ENCODE measurements around the gene TTF1.

DNA sequence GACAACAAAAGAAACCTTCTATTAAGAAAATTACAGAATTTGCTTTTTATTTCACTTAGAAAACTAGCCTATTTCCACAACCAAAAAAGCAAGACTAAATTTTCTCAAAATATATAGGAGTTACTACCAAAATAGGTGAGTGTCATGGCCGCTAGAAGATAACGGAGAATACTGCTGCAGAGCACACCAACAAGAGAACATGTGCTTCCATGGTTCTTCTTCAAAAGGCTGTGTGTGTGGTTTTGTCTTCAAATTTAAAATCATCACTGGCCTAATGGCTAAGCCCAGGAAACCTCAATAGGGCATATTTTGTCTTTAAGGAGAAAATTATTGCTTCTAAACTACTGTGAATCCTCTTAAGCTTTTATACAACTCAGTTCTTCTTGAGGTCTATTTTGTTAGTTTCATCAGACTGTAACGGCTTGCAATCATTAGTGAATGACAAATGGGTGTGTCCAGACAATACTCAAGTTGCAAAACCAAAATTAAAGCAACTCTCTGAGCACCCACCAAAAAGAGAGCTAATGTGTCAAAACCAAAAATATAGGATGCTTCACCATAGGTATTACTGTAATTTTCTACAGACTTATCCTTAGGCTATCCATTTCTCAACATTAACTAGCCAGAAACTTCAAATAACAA, 55.1 kb downstream of the TTF1 start:
- TF ChIP-seq, protein P1, sequence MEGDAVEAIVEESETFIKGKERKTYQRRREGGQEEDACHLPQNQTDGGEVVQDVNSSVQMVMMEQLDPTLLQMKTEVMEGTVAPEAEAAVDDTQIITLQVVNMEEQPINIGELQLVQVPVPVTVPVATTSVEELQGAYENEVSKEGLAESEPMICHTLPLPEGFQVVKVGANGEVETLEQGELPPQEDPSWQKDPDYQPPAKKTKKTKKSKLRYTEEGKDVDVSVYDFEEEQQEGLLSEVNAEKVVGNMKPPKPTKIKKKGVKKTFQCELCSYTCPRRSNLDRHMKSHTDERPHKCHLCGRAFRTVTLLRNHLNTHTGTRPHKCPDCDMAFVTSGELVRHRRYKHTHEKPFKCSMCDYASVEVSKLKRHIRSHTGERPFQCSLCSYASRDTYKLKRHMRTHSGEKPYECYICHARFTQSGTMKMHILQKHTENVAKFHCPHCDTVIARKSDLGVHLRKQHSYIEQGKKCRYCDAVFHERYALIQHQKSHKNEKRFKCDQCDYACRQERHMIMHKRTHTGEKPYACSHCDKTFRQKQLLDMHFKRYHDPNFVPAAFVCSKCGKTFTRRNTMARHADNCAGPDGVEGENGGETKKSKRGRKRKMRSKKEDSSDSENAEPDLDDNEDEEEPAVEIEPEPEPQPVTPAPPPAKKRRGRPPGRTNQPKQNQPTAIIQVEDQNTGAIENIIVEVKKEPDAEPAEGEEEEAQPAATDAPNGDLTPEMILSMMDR (IDR thresholded peaks at IDR 0.05 in 4 of 5, conservative IDR thresholded peaks at IDR 0.05 in 1 of 5), result no peak
- no peak for TF ChIP-seq POLR2A (IDR thresholded peaks at IDR 0.05)

Measured in gastrocnemius medialis (tissue), 4 donors.